ENCODE measurements around the gene FAM227B. TPM values are rescaled to one million over a fixed set of nuclear protein-coding genes. Genes with fewer than 3 reads are reported as not detected.

The FAM227B gene
- total RNA-seq, 1 experiment from 2014 or later, result 7.1 TPM

GRCh38 chr15:49435174-49435573 is 185.4 kb downstream of the FAM227B start:
- no peaks in the 10 kb centered on the region for H3K27me3 ChIP-seq (replicated peaks)
- no peaks in the 10 kb centered on the region for H3K36me3 ChIP-seq
- peaks cover 26% of the 10 kb centered on the region for H3K4me1 ChIP-seq (replicated peaks)
- H3K9me3 ChIP-seq (replicated peaks), result no peaks in the 10 kb centered on the region
- DNase-seq (ENCODE audit: low read depth in 1 of 2, low spot score in 2 of 2), result no peak
- H3K4me3 ChIP-seq, result no peak overlapping the region
- no peak overlapping the region for H3K27ac ChIP-seq

GRCh38 chr15:49430046-49430445 is 190.6 kb downstream of the FAM227B start:
- Histone ChIP-seq H3K27ac (no peak overlapping the region), H3K4me1 (replicated peaks) (no peaks in the 10 kb centered on the region), H3K36me3 (no peaks in the 10 kb centered on the region), H3K9me3 (replicated peaks) (no peaks in the 10 kb centered on the region), H3K4me3 (no peak overlapping the region), H3K27me3 (replicated peaks) (no peaks in the 10 kb centered on the region)
- no peak for DNase-seq (ENCODE audit: low read depth in 1 of 2, low spot score in 2 of 2)

- no peak overlapping the region for H3K4me3 ChIP-seq
Observed at GRCh38 chr15:49428409-49429095, 192.1 kb downstream of the FAM227B start.

GRCh38 chr15:49427372-49427771 is 193.2 kb downstream of the FAM227B start:
- Histone ChIP-seq H3K4me3 (no peak overlapping the region), H3K27ac (no peak overlapping the region), H3K27me3 (replicated peaks) (no peaks in the 10 kb centered on the region), H3K4me1 (replicated peaks) (no peaks in the 10 kb centered on the region), H3K36me3 (no peaks in the 10 kb centered on the region), H3K9me3 (replicated peaks) (no peaks in the 10 kb centered on the region)
- DNase-seq (ENCODE audit: low read depth in 1 of 2, low spot score in 2 of 2), result no peak

More at GRCh38 chr15:49428409-49429095, 192.1 kb downstream of the FAM227B start:
- DNase-seq (ENCODE audit: low read depth in 1 of 2, low spot score in 2 of 2), result no peak
- Histone ChIP-seq H3K4me1 (replicated peaks) (no peaks in the 10 kb centered on the region), H3K27ac (no peak overlapping the region), H3K36me3 (no peaks in the 10 kb centered on the region), H3K9me3 (replicated peaks) (no peaks in the 10 kb centered on the region), H3K27me3 (replicated peaks) (no peaks in the 10 kb centered on the region)

GRCh38 chr15:49424954-49425353 is 195.7 kb downstream of the FAM227B start:
- no peaks in the 10 kb centered on the region for H3K27me3 ChIP-seq (replicated peaks)
- no peak overlapping the region for H3K27ac ChIP-seq
- H3K4me1 ChIP-seq (replicated peaks), result no peaks in the 10 kb centered on the region
- no peaks in the 10 kb centered on the region for H3K9me3 ChIP-seq (replicated peaks)
- DNase-seq (ENCODE audit: low read depth in 1 of 2, low spot score in 2 of 2), result no peak
- no peaks in the 10 kb centered on the region for H3K36me3 ChIP-seq
- H3K4me3 ChIP-seq, result no peak overlapping the region

GRCh38 chr15:49423901-49424550 is 196.6 kb downstream of the FAM227B start:
- H3K36me3 ChIP-seq, result no peaks in the 10 kb centered on the region
- H3K9me3 ChIP-seq (replicated peaks), result no peaks in the 10 kb centered on the region
- no peak overlapping the region for H3K27ac ChIP-seq
- no peak overlapping the region for H3K4me3 ChIP-seq
- H3K4me1 ChIP-seq (replicated peaks), result no peaks in the 10 kb centered on the region
- H3K27me3 ChIP-seq (replicated peaks), result no peaks in the 10 kb centered on the region
- no peak for DNase-seq (ENCODE audit: low read depth in 1 of 2, low spot score in 2 of 2)

GRCh38 chr15:49423021-49423420 is 197.6 kb downstream of the FAM227B start, which contains the start of gene FGF7:
FGF7 (plus strand) TSS chr15:49423242; CDS start chr15:49424298, 1,056 bp downstream.
- H3K27ac ChIP-seq, result no peak within 1 kb of the TSS
- no peaks in the 10 kb centered on the region for H3K9me3 ChIP-seq (replicated peaks)
- H3K36me3 ChIP-seq, result no peaks in the 10 kb centered on the region
- H3K4me1 ChIP-seq (replicated peaks), result no peaks in the 10 kb centered on the region
- H3K27me3 ChIP-seq (replicated peaks), result no peaks in the 10 kb centered on the region
- H3K4me3 ChIP-seq, result no peak within 1 kb of the TSS
- no peak for DNase-seq (ENCODE audit: low read depth in 1 of 2, low spot score in 2 of 2)

- H3K27ac ChIP-seq, result no peak overlapping the region
- no peak overlapping the region for H3K4me3 ChIP-seq
- H3K36me3 ChIP-seq, result no peaks in the 10 kb centered on the region
- no peaks in the 10 kb centered on the region for H3K9me3 ChIP-seq (replicated peaks)
- no peaks in the 10 kb centered on the region for H3K27me3 ChIP-seq (replicated peaks)
- no peaks in the 10 kb centered on the region for H3K4me1 ChIP-seq (replicated peaks)
- DNase-seq (ENCODE audit: low read depth in 1 of 2, low spot score in 2 of 2), result peak; percentile 40 to 79
Observed at GRCh38 chr15:49421991-49422390, 198.6 kb downstream of the FAM227B start.

GRCh38 chr15:49418811-49419210 is 201.8 kb downstream of the FAM227B start:
- peaks cover 19% of the 10 kb centered on the region for H3K4me1 ChIP-seq (replicated peaks)
- H3K27me3 ChIP-seq (replicated peaks), result no peaks in the 10 kb centered on the region
- H3K36me3 ChIP-seq, result no peaks in the 10 kb centered on the region
- no peaks in the 10 kb centered on the region for H3K9me3 ChIP-seq (replicated peaks)
- H3K4me3 ChIP-seq, result no peak overlapping the region
- no peak for DNase-seq (ENCODE audit: low read depth in 1 of 2, low spot score in 2 of 2)
- H3K27ac ChIP-seq, result no peak overlapping the region

GRCh38 chr15:49415638-49416037 is 205.0 kb downstream of the FAM227B start:
- no peak overlapping the region for H3K27ac ChIP-seq
- DNase-seq (ENCODE audit: low read depth in 1 of 2, low spot score in 2 of 2), result peak in 1 of 2 experiments; percentile 52

GRCh38 chr15:49415149-49415548 is 205.5 kb downstream of the FAM227B start:
- DNase-seq (ENCODE audit: low read depth in 1 of 2, low spot score in 2 of 2), result peak in 1 of 2 experiments; percentile 16
- no peaks in the 10 kb centered on the region for H3K27me3 ChIP-seq (replicated peaks)
- H3K4me1 ChIP-seq (replicated peaks), result peaks cover 19% of the 10 kb centered on the region
- H3K9me3 ChIP-seq (replicated peaks), result no peaks in the 10 kb centered on the region
- H3K36me3 ChIP-seq, result no peaks in the 10 kb centered on the region
- no peak overlapping the region for H3K4me3 ChIP-seq
- H3K27ac ChIP-seq, result no peak overlapping the region

More at GRCh38 chr15:49415638-49416037, 205.0 kb downstream of the FAM227B start:
- peaks cover 19% of the 10 kb centered on the region for H3K4me1 ChIP-seq (replicated peaks)
- H3K9me3 ChIP-seq (replicated peaks), result no peaks in the 10 kb centered on the region
- H3K4me3 ChIP-seq, result no peak overlapping the region
- H3K27me3 ChIP-seq (replicated peaks), result no peaks in the 10 kb centered on the region
- H3K36me3 ChIP-seq, result no peaks in the 10 kb centered on the region

- H3K27ac ChIP-seq, result no peak overlapping the region
- H3K4me3 ChIP-seq, result no peak overlapping the region
- DNase-seq (ENCODE audit: low read depth in 1 of 2, low spot score in 2 of 2), result no peak
- H3K27me3 ChIP-seq (replicated peaks), result no peaks in the 10 kb centered on the region
- H3K4me1 ChIP-seq (replicated peaks), result peaks cover 19% of the 10 kb centered on the region
- H3K9me3 ChIP-seq (replicated peaks), result no peaks in the 10 kb centered on the region
- no peaks in the 10 kb centered on the region for H3K36me3 ChIP-seq
Observed at GRCh38 chr15:49412797-49413196, 207.8 kb downstream of the FAM227B start.

- no peaks in the 10 kb centered on the region for H3K36me3 ChIP-seq
- DNase-seq (ENCODE audit: low read depth in 1 of 2, low spot score in 2 of 2), result no peak
- no peaks in the 10 kb centered on the region for H3K27me3 ChIP-seq (replicated peaks)
- H3K27ac ChIP-seq, result no peak overlapping the region
- H3K4me1 ChIP-seq (replicated peaks), result peaks cover 7% of the 10 kb centered on the region
- no peak overlapping the region for H3K4me3 ChIP-seq
- H3K9me3 ChIP-seq (replicated peaks), result no peaks in the 10 kb centered on the region
Observed at GRCh38 chr15:49410641-49411040, 210.0 kb downstream of the FAM227B start.

GRCh38 chr15:49406352-49407118 is 214.1 kb downstream of the FAM227B start:
- Histone ChIP-seq H3K4me1 (replicated peaks) (no peaks in the 10 kb centered on the region), H3K27ac (no peak overlapping the region), H3K27me3 (replicated peaks) (no peaks in the 10 kb centered on the region), H3K4me3 (no peak overlapping the region), H3K9me3 (replicated peaks) (no peaks in the 10 kb centered on the region), H3K36me3 (no peaks in the 10 kb centered on the region)
- no peak for DNase-seq (ENCODE audit: low read depth in 1 of 2, low spot score in 2 of 2)

All from SJSA1 (cell line).